SK-N-SH treated with all-trans-retinoic acid at 6 μM for 48 hours (cell line): ENCODE data around the gene TMEM119.

Experiments
- ATAC-seq: fragments of 200-7000 bp; cut with Tn5 transposase; 3 replicates; pipeline ENCODE4 v1.9.1; 2020; ENCODE audit warnings: mild to moderate bottlenecking, moderate library complexity
- ARNTL ChIP-seq: fragments of 450-650 bp; formaldehyde crosslinking; IDR thresholded peaks from 2 replicates; pipeline ENCODE4 v1.5.0; 2020; ENCODE audit warnings: low read depth, mild to moderate bottlenecking, moderate library complexity, borderline replicate concordance
- BACH2 ChIP-seq: fragments of 250-450 bp; sonication (Bioruptor Pico); IDR thresholded peaks from 2 replicates; pipeline ENCODE4 v1.9.0; 2021; ENCODE audit warnings: mild to moderate bottlenecking, borderline replicate concordance
- ESRRG ChIP-seq: fragments of 250-450 bp; sonication (Bioruptor Pico); IDR thresholded peaks from 2 replicates; pipeline ENCODE4 v1.6.1; 2021; ENCODE audit warnings: mild to moderate bottlenecking
- OSR1 ChIP-seq: fragments of 250-450 bp; sonication (Bioruptor Pico); IDR thresholded peaks from 2 replicates; pipeline ENCODE4 v1.8.0; 2022; ENCODE audit warnings: moderate library complexity, mild to moderate bottlenecking, inconsistent platforms
- PATZ1 ChIP-seq: fragments of 250-450 bp; sonication (Bioruptor Pico); IDR thresholded peaks from 2 replicates; pipeline ENCODE4 v1.8.0; 2020; ENCODE audit warnings: mild to moderate bottlenecking, moderate library complexity, borderline replicate concordance
- POU6F1 ChIP-seq: fragments of 250-450 bp; sonication (Bioruptor Pico); IDR thresholded peaks from 2 replicates; pipeline ENCODE4 v1.8.0; 2021; ENCODE audit warnings: low read depth, mild to moderate bottlenecking, moderate library complexity, borderline replicate concordance
- SNAI2 ChIP-seq: fragments of 250-450 bp; sonication (Bioruptor Pico); IDR thresholded peaks from 2 replicates; pipeline ENCODE4 v1.5.0; 2020; ENCODE audit warnings: mild to moderate bottlenecking, moderate library complexity
- TCF4 ChIP-seq: fragments of 250-450 bp; sonication (Bioruptor Pico); IDR thresholded peaks from 2 replicates; pipeline ENCODE4 v1.8.0; 2021; ENCODE audit warnings: mild to moderate bottlenecking, moderate library complexity, borderline replicate concordance
- TOX ChIP-seq: fragments of 250-450 bp; sonication (Bioruptor Pico); IDR thresholded peaks from 2 replicates; pipeline ENCODE4 v1.8.0; 2021; ENCODE audit warnings: mild to moderate bottlenecking, moderate library complexity, borderline replicate concordance
- ZC3H10 ChIP-seq: fragments of 250-450 bp; sonication (Bioruptor Pico); IDR thresholded peaks from 2 replicates; pipeline ENCODE4 v1.5.1; 2021; ENCODE audit warnings: mild to moderate bottlenecking, moderate library complexity
- ZFP3 ChIP-seq: fragments of 250-450 bp; sonication (Bioruptor Pico); IDR thresholded peaks from 2 replicates; pipeline ENCODE4 v1.5.0; 2020; ENCODE audit warnings: mild to moderate bottlenecking, moderate library complexity
- ZFP30 ChIP-seq: fragments of 450-650 bp; formaldehyde crosslinking; IDR thresholded peaks from 2 replicates; pipeline ENCODE4 v1.5.0; 2022; ENCODE audit warnings: mild to moderate bottlenecking, moderate library complexity
- ZNF565 ChIP-seq: fragments of 450-650 bp; formaldehyde crosslinking; conservative IDR thresholded peaks from 2 replicates; pipeline ENCODE4 v1.5.0; 2020; ENCODE audit warnings: low read depth, mild to moderate bottlenecking, moderate library complexity
- ZNF70 ChIP-seq: fragments of 450-650 bp; formaldehyde crosslinking; IDR thresholded peaks from 2 replicates; pipeline ENCODE4 v1.5.0; 2020; ENCODE audit warnings: mild to moderate bottlenecking, moderate library complexity
- ZNF8 ChIP-seq: fragments of 450-650 bp; formaldehyde crosslinking; IDR thresholded peaks from 2 replicates; pipeline ENCODE4 v1.5.0; 2020; ENCODE audit warnings: mild to moderate bottlenecking, moderate library complexity
- TF ChIP-seq, protein P1 (sequence below): fragments of 250-450 bp; sonication (Bioruptor Pico); IDR thresholded peaks from 2 replicates; pipeline ENCODE4 v1.5.1; 2021; ENCODE audit warnings: mild to moderate bottlenecking, moderate library complexity
- TF ChIP-seq, protein P2 (sequence below): fragments of 250-450 bp; sonication (Bioruptor Pico); IDR thresholded peaks from 2 replicates; pipeline ENCODE4 v1.5.0; 2020; ENCODE audit warnings: mild to moderate bottlenecking, moderate library complexity

The TMEM119 gene

DNA sequence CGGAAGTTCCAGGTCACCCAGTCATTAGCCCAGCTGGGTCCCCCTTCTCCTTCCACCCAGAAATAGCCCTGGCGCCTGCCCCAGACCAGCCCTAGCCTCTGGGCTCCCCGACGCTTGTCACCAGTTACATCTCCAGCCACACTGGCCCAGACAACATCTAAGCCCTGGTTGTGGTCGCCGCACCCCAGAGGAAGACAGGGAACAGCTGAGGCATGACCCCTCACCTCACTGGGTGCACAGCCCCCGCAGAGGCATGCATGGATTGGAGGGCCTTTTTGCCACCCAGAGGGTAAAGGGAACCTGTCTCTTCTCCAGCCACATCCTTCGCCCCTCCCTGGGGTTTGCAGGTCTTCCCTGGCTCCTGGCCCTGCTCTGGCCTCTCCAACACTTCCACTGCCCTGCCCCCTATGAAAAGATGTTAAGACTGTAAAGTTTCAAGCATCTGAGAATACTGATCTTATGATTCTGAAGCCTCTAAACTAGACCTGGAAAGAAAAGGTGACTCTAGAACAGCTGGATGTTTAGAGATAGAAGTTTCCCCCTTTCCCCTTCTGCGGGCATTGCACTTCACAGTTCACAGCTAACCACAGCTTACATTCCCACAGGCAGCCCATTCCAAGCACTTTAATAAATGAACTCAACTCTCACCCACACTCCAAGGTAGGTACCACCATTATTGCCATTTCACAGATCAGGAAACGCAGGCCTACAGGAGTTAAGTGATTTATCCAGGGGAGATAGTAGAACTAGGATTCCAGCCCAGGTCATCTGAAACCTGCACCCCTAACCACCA, 14.7 kb downstream of the TMEM119 start:
- TF ChIP-seq ZC3H10 (CRISPR knock-in tag) = no peak
- no peak for TF ChIP-seq POU6F1
- no peak for TF ChIP-seq ZFP3 (CRISPR knock-in tag)
- no peak for TF ChIP-seq ZNF70 (CRISPR knock-in tag)
- TF ChIP-seq ESRRG (CRISPR knock-in tag) = no peak
- TF ChIP-seq ARNTL (CRISPR knock-in tag) = no peak
- no peak for TF ChIP-seq SNAI2 (CRISPR knock-in tag)
- TF ChIP-seq ZFP30 (CRISPR knock-in tag) = no peak
- no peak for TF ChIP-seq OSR1 (CRISPR knock-in tag)
- TF ChIP-seq ZNF8 (CRISPR knock-in tag) = no peak
- TF ChIP-seq, protein P1, sequence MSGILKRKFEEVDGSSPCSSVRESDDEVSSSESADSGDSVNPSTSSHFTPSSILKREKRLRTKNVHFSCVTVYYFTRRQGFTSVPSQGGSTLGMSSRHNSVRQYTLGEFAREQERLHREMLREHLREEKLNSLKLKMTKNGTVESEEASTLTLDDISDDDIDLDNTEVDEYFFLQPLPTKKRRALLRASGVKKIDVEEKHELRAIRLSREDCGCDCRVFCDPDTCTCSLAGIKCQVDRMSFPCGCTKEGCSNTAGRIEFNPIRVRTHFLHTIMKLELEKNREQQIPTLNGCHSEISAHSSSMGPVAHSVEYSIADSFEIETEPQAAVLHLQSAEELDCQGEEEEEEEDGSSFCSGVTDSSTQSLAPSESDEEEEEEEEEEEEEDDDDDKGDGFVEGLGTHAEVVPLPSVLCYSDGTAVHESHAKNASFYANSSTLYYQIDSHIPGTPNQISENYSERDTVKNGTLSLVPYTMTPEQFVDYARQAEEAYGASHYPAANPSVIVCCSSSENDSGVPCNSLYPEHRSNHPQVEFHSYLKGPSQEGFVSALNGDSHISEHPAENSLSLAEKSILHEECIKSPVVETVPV (CRISPR knock-in tag) = no peak
- no peak for TF ChIP-seq TCF4 (CRISPR knock-in tag)
- no peak; the same call in 2 of the 3 replicates for ATAC-seq

DNA sequence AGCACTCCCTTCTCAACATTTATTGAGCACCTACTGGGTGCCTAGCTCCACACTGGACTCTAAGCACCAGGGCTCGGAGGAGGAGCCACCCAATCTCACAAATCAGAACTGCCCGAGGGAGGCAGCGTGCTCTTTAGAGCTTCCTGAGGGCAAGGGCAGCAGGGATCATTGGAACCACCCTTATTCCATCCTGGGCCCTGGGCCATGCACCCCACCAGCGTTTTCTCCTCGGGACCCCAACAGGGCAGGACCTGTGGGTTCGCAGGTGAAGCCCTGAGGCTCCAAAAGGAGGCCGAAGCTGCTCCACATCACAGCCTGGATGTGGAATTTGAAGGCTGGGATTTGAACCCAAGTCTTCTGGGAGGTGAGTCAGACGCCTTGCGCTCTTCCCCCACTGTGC, 15.4 kb downstream of the TMEM119 start:
- no peak for ATAC-seq
- TF ChIP-seq ZNF8 (CRISPR knock-in tag) (no peak), ZC3H10 (CRISPR knock-in tag) (no peak), PATZ1 (CRISPR knock-in tag) (no peak), ZFP30 (CRISPR knock-in tag) (no peak), ZFP3 (CRISPR knock-in tag) (no peak), ESRRG (CRISPR knock-in tag) (no peak), POU6F1 (no peak), TOX (CRISPR knock-in tag) (no peak), ZNF565 (CRISPR knock-in tag) (no peak), ARNTL (CRISPR knock-in tag) (no peak), ZNF70 (CRISPR knock-in tag) (no peak), BACH2 (CRISPR knock-in tag) (no peak)
- TF ChIP-seq, protein P1 (CRISPR knock-in tag) = no peak
- TF ChIP-seq, protein P2, sequence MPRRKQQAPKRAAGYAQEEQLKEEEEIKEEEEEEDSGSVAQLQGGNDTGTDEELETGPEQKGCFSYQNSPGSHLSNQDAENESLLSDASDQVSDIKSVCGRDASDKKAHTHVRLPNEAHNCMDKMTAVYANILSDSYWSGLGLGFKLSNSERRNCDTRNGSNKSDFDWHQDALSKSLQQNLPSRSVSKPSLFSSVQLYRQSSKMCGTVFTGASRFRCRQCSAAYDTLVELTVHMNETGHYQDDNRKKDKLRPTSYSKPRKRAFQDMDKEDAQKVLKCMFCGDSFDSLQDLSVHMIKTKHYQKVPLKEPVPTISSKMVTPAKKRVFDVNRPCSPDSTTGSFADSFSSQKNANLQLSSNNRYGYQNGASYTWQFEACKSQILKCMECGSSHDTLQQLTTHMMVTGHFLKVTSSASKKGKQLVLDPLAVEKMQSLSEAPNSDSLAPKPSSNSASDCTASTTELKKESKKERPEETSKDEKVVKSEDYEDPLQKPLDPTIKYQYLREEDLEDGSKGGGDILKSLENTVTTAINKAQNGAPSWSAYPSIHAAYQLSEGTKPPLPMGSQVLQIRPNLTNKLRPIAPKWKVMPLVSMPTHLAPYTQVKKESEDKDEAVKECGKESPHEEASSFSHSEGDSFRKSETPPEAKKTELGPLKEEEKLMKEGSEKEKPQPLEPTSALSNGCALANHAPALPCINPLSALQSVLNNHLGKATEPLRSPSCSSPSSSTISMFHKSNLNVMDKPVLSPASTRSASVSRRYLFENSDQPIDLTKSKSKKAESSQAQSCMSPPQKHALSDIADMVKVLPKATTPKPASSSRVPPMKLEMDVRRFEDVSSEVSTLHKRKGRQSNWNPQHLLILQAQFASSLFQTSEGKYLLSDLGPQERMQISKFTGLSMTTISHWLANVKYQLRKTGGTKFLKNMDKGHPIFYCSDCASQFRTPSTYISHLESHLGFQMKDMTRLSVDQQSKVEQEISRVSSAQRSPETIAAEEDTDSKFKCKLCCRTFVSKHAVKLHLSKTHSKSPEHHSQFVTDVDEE = no peak
- TF ChIP-seq, all 23 proteins: peak for 0
